ENCODE results near the gene LIPM.

The LIPM gene

GRCh38 chr10:88838766-88839350 lies 36.3 kb downstream of the LIPM start:
- no peak for DNase-seq (ENCODE audit: low spot score)

DNA sequence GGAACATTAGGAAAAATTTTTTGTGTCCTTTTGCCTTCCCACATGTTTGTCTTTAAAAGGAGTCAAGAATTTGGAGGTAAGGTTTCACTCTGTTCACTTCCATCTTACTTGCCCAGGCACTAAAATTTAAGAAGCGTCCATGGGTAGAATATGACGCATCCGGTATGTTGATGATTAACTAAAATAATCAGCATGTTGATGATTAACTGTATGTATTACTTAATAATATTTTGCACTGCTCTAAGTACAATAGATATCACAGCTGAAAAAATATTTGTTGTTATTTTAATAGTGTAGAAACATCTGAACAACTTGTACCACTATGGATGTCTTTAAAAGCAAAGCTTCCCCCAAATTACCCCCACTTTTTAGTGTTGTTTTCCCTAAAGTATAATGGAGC lies 37.6 kb downstream of the LIPM start:
- no peak for DNase-seq (ENCODE audit: low spot score)

- no peak for DNase-seq (ENCODE audit: low spot score)
These were observed 38.4 kb downstream of the LIPM start for GRCh38 chr10:88840881-88841280.

GRCh38 chr10:88841316-88842111 lies 39.0 kb downstream of the LIPM start:
- no peak for DNase-seq (ENCODE audit: low spot score)

GRCh38 chr10:88843171-88843570 lies 40.6 kb downstream of the LIPM start:
- DNase-seq (ENCODE audit: low spot score): no peak

DNA sequence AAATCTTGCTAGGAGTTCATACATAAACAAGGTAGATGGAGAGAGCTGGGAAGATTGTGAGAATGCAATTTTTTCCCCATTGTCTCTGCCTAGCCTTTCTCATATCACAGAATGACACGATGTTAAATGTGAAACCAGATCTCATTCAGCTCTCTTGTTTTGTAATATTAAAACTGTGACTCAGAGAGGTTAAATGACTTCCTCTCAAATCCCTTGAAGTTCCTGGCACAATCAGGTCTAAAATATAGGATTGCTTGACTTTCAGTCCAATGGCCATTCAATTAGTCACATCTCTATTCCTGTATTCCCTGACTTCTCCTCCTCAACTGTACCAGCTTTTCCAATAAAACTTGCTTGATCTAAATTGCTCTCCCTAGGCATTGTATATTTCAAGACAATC lies 46.0 kb downstream of the LIPM start:
- no peak for DNase-seq (ENCODE audit: low spot score)

DNA sequence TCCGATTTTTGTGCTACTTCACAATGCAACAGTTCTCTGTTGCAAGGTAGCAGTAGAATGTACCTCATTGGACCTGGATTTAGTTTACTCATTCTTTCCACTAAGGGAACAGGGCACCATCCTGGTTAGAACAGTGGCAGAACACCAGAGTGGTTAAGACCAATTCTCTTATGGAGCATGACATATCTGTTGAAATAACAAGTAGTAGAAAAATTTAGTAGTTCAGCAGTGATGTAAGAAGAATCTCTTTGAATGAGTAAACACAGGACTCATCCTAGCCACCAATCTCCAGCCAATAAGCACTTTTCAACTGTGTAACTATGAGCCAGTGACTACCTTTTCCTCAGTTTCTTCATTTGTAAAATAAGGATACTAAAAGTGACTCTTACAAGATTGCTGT lies 46.7 kb downstream of the LIPM start:
- no peak for DNase-seq (ENCODE audit: low spot score)

DNA sequence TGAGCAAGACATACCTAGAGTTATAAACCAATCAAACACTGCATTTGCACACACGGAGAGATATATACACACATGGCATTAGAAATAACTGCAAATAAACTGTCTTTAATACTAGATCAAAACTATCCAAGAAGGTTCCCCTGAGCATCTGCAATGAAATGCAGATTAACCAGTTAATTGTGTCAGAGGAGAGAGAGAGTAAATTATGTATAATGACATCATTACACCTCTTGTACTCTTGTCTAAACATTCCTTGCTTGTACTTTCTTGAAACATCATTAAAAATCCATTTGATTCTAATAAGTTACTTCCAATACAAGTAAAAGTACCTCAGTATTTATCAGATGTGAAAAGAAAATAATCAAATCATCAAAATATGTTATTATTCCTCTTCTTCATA lies 48.2 kb downstream of the LIPM start:
- no peak for DNase-seq (ENCODE audit: low spot score)

DNA sequence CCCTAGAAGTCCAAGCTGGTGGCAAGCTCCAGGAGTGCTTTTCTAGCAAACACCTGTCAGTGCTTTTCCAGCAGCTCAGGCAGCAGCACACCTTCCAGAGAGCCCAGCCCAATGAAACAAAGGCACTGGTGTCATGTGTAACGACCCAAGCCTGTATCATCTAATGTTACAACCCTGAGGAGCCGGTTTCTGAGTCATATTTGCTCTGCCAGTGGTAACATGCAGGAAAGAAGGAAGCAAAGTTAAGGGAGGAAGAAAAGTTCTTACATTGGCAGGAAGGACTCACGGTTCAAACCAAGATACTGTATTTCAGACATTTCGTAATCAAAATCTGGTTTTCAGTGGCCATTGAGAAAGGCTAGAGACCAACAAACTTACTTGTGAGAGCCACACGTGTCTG lies 49.2 kb downstream of the LIPM start, which contains the start of gene ANKRD22:
TSS of gene ANKRD22 (minus strand) at position 139 of the 400 bp plus-strand sequence. CDS start 237 bp downstream, outside the sequence.
- no peak for DNase-seq (ENCODE audit: low spot score)

- DNase-seq (ENCODE audit: low spot score): no peak
These were observed 49.8 kb downstream of the LIPM start for GRCh38 chr10:88852327-88852726.

DNA sequence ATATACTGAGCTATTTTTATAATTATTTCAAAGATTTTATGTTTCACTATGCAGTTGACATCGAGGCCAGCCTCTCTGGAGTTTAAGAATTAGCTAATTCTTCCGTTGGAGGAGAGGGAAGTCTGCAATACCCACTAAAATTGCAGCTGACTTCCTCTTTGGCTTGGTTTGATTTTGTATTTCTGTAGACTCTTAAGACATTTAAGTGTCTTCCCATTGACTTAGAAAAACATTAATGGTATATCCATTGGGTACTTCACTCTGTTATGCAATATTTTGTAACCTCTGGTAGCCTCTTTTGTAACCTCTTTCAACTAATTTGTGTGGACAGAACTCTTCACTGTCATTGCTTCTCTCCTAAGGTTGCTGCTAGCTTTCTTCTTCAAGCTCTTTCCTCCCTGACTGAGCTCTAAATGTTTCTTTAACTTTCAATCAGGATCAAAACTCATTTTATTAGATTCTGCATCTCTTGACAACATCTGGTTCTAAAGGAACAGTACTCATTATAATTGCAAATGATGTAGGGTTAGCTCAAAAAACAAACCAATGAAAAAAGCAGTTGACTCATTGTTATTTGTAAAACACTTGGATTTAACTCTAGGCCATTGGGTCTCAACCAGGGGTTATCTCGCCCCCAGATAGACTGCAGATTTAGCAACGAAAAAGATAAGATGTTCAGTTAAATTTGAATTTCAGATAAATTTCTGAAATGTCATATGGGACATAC lies 50.8 kb downstream of the LIPM start:
- no peak for DNase-seq (ENCODE audit: low spot score)

- no peak for DNase-seq (ENCODE audit: low spot score)
These were observed 52.2 kb downstream of the LIPM start for GRCh38 chr10:88854684-88855083.

DNA sequence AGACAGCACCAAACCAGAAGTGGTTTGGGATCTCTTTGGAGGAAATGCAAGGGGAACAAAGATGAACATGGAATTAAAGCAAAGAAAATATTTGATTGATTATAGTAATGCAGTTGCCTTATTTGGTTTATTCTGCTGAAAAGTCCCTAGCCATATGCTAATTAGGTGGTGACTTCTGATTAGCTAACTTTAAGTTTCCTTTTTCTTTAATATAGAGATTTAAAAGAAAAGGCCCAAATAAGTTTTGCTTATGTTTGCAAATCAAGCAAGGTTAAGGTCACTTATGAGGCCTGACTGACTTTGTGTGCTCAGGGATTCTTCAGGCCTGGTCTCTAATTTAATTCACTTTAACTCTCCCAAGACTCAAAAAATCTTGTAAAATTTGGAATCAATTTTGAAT lies 55.3 kb downstream of the LIPM start:
- no peak for DNase-seq (ENCODE audit: low spot score)

DNA sequence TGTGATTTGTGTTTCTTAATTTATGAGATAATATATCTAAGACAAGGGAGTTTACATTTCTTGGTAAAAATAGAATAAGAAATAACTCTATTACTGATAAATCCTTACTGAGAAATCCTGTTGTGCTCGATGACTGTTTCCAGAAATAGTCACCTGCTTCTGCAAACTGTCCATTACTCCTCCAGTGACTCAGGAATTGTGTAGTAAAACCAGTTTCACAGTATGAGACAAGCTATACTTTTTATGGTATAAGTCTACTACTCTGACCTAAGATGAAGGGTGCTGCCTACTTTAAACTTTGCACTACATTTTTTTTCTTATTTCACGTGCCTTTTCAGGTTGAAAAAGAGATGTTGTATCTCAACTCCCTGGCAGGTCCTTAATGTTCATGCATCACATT lies 56.0 kb downstream of the LIPM start:
- no peak for DNase-seq (ENCODE audit: low spot score)

DNA sequence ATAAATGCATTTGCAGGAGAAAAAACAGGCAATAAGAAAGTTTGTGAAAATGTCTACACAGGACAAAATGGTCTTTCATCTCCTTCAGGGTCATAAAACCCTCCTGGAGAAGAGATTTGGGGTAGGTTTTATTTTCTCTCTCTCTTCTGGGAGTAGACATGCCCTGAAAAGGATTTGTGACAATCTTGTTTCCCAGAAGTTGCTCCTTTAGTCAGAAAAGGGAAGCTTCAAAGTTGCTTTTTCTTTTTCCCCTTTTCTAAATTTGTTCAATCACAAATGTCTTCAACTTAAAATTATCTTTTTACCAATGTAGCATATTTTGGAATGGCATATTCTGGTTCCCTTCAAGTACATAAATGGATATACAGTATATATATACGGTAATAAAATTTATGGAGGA lies 58.5 kb downstream of the LIPM start:
- DNase-seq (ENCODE audit: low spot score): no peak

DNA sequence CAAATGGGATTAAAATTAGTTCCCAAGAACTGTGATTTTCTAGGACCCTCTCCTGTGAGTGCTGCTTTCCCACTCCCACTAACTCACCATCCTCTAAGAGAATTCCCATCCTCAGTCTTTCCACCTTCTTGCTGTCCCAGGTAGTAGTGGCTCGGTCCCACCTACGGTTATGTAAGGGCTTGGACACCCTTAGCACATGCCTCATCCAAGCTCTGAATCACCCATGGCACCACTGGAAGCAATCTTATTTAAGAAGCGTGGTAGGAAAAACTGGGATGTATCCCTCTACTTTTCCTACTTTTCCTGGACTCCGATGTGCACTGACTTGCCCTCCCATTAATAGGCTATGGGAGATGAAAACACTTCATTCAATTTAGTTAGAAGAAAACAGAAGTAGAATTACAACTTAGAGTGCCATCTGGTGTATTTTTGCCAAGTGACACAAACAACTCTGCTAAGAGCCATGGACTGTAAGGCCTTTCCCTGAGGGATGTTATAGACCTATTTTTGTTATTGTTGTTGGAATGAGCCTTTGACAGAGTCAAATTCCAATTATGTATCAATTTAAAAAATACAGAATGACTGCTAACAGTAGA lies 62.8 kb downstream of the LIPM start:
- no peak for DNase-seq (ENCODE audit: low spot score)

DNA sequence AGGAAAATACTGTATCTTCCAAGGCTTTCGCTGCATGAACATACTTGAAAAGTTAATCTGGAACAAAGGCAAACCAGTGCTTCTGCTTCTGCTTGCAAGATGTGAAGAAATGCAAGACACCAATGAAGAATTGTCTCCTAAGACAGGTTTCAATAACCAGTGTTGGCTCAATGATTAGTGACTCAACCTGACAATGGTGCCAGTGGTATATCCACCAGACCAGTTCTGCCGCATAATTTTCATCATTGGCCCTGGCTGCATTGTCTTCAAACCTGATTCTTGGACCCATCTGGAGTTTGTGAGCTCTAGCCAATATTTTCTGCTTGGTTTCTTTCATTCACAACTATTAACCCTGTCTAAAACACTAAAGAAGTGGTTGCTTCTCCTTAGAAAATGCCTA lies 63.9 kb downstream of the LIPM start:
- DNase-seq (ENCODE audit: low spot score): no peak

DNA sequence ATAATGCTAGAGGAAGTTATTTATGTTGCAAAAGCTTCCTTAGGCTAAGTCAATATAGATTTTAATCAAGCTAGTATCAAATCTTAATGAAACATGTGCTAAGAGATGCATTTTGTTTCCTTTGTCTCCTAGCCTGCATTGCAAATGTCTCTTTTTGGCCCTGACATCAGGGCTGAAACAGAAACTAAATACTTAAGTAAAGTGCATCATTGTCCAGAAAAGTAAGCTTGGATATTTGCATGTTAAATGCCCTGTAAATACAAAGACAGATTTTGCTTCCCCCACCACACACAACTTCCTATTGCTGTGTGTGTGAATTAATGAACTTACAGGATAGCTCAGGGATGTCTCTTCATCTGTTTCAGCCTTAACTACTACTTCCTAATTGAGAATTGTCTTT lies 67.6 kb downstream of the LIPM start:
- DNase-seq (ENCODE audit: low spot score): no peak

Measured in CD4-positive, alpha-beta T cell treated with Interleukin-6 at 100 ng/mL for 8 hours (primary cell).